D341Med (cell line): ENCODE measurements around the gene CYFIP1.

Experiments used
- DNase-seq: peaks from one replicate; pipeline ENCODE4 v3.0.0; 2012; ENCODE audit warnings: low spot score

The CYFIP1 gene

GRCh38 chr15:22967084-22967770, 12.9 kb downstream of the CYFIP1 start:
- DNase-seq: no peak

- no peak for DNase-seq
Measured at GRCh38 chr15:22966321-22967083, 13.7 kb downstream of the CYFIP1 start.

GRCh38 chr15:22963641-22964040, 16.5 kb downstream of the CYFIP1 start:
- DNase-seq: peak; percentile 14

- no peak for DNase-seq
Measured at GRCh38 chr15:22962611-22963010, 17.6 kb downstream of the CYFIP1 start.

- no peak for DNase-seq
Measured at GRCh38 chr15:22961762-22962161, 18.4 kb downstream of the CYFIP1 start.

- DNase-seq: no peak
Measured at GRCh38 chr15:22960556-22960955, 19.6 kb downstream of the CYFIP1 start.

GRCh38 chr15:22960126-22960525, 20.0 kb downstream of the CYFIP1 start:
- DNase-seq: no peak

- DNase-seq: no peak
Measured at GRCh38 chr15:22959321-22960101, 20.7 kb downstream of the CYFIP1 start.

GRCh38 chr15:22958487-22959280, 21.5 kb downstream of the CYFIP1 start:
- no peak for DNase-seq

GRCh38 chr15:22956978-22957260, 23.2 kb downstream of the CYFIP1 start:
- no peak for DNase-seq

- peak; percentile 57 for DNase-seq
Measured at GRCh38 chr15:22956257-22956977, 23.8 kb downstream of the CYFIP1 start.

GRCh38 chr15:22955544-22956119, 24.5 kb downstream of the CYFIP1 start:
- DNase-seq: no peak

- DNase-seq: no peak
Measured at GRCh38 chr15:22954798-22955543, 25.2 kb downstream of the CYFIP1 start.

- no peak for DNase-seq
Measured at GRCh38 chr15:22954326-22954725, 25.8 kb downstream of the CYFIP1 start.

- DNase-seq: peak; percentile 36
Measured at GRCh38 chr15:22952796-22953579, 27.2 kb downstream of the CYFIP1 start.

GRCh38 chr15:22951381-22952280, 28.5 kb downstream of the CYFIP1 start:
- peak; percentile 26 for DNase-seq

GRCh38 chr15:22951031-22951380, 29.2 kb downstream of the CYFIP1 start:
- peak; percentile 22 for DNase-seq

GRCh38 chr15:22950256-22950990, 29.7 kb downstream of the CYFIP1 start:
- DNase-seq: peak; percentile 21
